ENCODE results near the gene ID1.

GRCh38 chr20:31559704-31560093 is 45.4 kb upstream of the ID1 start:
- TF ChIP-seq EZH2 (IDR thresholded peaks at IDR 0.05) = no peak
- TF ChIP-seq POLR2AphosphoS5 (IDR thresholded peaks at IDR 0.05; ENCODE audit: borderline replicate concordance, low read depth, low read length) = no peak
